ENCODE data around the gene PHOX2B. TPM values are rescaled to one million over a fixed set of nuclear protein-coding genes. Genes with fewer than 3 reads are reported as not detected.
A peak's percentile ranks its signal among the peaks of the same experiment; 100 is the strongest.

PHOX2B gene
- total and polyA plus RNA-seq, 2 of the 8 experiments (the other 6 are each of a cell fraction or from before 2014, with no cell fraction given): not detected

- no peak for TF ChIP-seq CHD7 (IDR thresholded peaks at IDR 0.05; ENCODE audit: insufficient replicate concordance, low read length)
- TF ChIP-seq SUZ12 (IDR thresholded peaks at IDR 0.05; ENCODE audit: low read length): peak; percentile 89
- peak; percentile 48; the same call in 1 of the 2 replicates for TF ChIP-seq TCF12 (IDR thresholded peaks at IDR 0.05; ENCODE audit: low read depth, low read length)
- TF ChIP-seq EZH2 (IDR thresholded peaks at IDR 0.05; ENCODE audit: low read depth, low read length, severe bottlenecking): peak; percentile 83
- 0 out of 4 replicates have a peak, but pooled peaks of 1 of the 2 experiments have one; percentile 61 for TF ChIP-seq HDAC2 (IDR thresholded peaks at IDR 0.05; ENCODE audit: borderline replicate concordance in 1 of 2, low read depth in 2 of 2, low read length in 2 of 2)
- TF ChIP-seq POU5F1 (IDR thresholded peaks at IDR 0.05; ENCODE audit: low read depth, low read length): no peak
These were observed 2.3 kb upstream of the PHOX2B start (continued) for GRCh38 chr4:41750626-41751448.
